Prostate gland (tissue), 2 donors: ENCODE measurements around the gene TSPAN7. TPM values are rescaled to one million over a fixed set of nuclear protein-coding genes. Genes with fewer than 3 reads are reported as not detected.

Source experiments
- DNase-seq: peaks from one replicate; pipeline ENCODE4 v3.0.0-alpha.2; 2019; ENCODE audit warnings: low spot score
- H3K27ac ChIP-seq, 2 donors: fragments of 200-600 bp; sonication (generic); 2 replicates each; pipeline ENCODE4 v1.5.1; 2017 to 2019
- H3K27me3 ChIP-seq: fragments of 200-600 bp; sonication (generic); replicated peaks from 2 replicates; pipeline ENCODE4 v1.5.1; 2019; ENCODE audit not compliant: insufficient read depth
- H3K36me3 ChIP-seq, 2 donors: fragments of 200-600 bp; sonication (generic); 1 replicate in 1 of 2; 2 replicates in 1 of 2; pipeline versions ENCODE4 v1.5.1 to v1.8.1; 2017 to 2019
- H3K4me1 ChIP-seq: fragments of 200-600 bp; sonication (generic); replicated peaks from 2 replicates; pipeline ENCODE4 v1.5.1; 2019
- H3K4me3 ChIP-seq, 2 donors: fragments of 200-600 bp; sonication (generic); 2 replicates each; pipeline ENCODE4 v1.5.1; 2017 to 2019
- H3K9me3 ChIP-seq: fragments of 200-600 bp; sonication (generic); 2 replicates; pipeline ENCODE4 v1.5.1; 2017
- POLR2A ChIP-seq: fragments of 450-650 bp; IDR thresholded peaks from one replicate; pipeline ENCODE4 v1.6.1; 2016; ENCODE audit warnings: antibody characterized with exemption, mild to moderate bottlenecking
- POLR2AphosphoS5 ChIP-seq: sonication (generic); formaldehyde crosslinking; IDR thresholded peaks from one replicate; pipeline ENCODE4 v1.6.1; 2017; ENCODE audit warnings: antibody characterized with exemption
- WGBS: methylation state at CpG from one replicate; pipeline ENCODE4 v1.1.5; 2018; 5-methylcytosine and 5-hydroxymethylcytosine counted together
- intact Hi-C: fragments of 100-400 bp; cut with DNase I; formaldehyde crosslinking; loops from one replicate; pipeline ENCODE4 v1.14.2; 2022
- total RNA-seq, 2 donors: library from RNA; depleted of rRNA; stranded (reverse); fragments of >200 nt; gene quantifications; one replicate each; pipeline ENCODE4 v1.1.0, GENCODE V29; 2016
- TF ChIP-seq, protein P1 (sequence below), 4 experiments: fragments of 200-600 bp in 2 of 4; fragments of 450-650 bp in 2 of 4; sonication (generic) in 2 of 4; IDR thresholded peaks; 1 replicate in 3 of 4; 2 replicates in 1 of 4; pipeline ENCODE4 v1.5.1; 2016 to 2019; ENCODE audit warnings: antibody characterized with exemption in 4 of 4, mild to moderate bottlenecking in 2 of 4, moderate library complexity in 2 of 4

The TSPAN7 gene
- total RNA-seq, 2 donors from 2014 or later: 11.4 to 16.4 TPM

DNA sequence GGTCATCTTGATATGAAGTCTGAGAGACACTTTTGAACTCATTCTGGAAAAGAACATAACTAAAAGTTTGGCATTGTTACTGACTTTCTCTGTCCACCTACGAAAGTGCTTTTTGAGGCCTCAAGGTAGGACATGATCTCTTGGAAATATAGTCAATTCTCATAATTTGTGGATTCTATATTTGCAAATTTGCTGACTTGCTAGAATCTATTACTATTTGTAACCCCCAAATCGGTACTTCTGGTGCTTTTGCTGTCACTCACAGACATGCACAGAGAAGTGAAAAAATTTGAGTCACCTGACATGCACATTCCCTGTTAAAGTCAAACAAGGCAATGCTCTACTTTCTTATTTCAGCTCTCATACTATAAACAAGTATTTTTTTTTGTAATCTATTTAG is 35.6 kb downstream of the TSPAN7 start:
- H3K9me3 ChIP-seq: no peaks in the 10 kb centered on the region
- no peaks in the 10 kb centered on the region for H3K27me3 ChIP-seq
- H3K4me1 ChIP-seq: no peaks in the 10 kb centered on the region
- no peak overlapping the region for H3K4me3 ChIP-seq
- no peaks in the 10 kb centered on the region for H3K36me3 ChIP-seq
- no peak for DNase-seq
- H3K27ac ChIP-seq: no peak overlapping the region
- TF ChIP-seq, protein P1, sequence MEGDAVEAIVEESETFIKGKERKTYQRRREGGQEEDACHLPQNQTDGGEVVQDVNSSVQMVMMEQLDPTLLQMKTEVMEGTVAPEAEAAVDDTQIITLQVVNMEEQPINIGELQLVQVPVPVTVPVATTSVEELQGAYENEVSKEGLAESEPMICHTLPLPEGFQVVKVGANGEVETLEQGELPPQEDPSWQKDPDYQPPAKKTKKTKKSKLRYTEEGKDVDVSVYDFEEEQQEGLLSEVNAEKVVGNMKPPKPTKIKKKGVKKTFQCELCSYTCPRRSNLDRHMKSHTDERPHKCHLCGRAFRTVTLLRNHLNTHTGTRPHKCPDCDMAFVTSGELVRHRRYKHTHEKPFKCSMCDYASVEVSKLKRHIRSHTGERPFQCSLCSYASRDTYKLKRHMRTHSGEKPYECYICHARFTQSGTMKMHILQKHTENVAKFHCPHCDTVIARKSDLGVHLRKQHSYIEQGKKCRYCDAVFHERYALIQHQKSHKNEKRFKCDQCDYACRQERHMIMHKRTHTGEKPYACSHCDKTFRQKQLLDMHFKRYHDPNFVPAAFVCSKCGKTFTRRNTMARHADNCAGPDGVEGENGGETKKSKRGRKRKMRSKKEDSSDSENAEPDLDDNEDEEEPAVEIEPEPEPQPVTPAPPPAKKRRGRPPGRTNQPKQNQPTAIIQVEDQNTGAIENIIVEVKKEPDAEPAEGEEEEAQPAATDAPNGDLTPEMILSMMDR (IDR thresholded peaks at IDR 0.05): no peak
- TF ChIP-seq POLR2A: no peak
- no peak for TF ChIP-seq POLR2AphosphoS5
- 70% methylated on average over 2 of the region's 2 CpGs for WGBS
- intact Hi-C loops: no loop called here

DNA sequence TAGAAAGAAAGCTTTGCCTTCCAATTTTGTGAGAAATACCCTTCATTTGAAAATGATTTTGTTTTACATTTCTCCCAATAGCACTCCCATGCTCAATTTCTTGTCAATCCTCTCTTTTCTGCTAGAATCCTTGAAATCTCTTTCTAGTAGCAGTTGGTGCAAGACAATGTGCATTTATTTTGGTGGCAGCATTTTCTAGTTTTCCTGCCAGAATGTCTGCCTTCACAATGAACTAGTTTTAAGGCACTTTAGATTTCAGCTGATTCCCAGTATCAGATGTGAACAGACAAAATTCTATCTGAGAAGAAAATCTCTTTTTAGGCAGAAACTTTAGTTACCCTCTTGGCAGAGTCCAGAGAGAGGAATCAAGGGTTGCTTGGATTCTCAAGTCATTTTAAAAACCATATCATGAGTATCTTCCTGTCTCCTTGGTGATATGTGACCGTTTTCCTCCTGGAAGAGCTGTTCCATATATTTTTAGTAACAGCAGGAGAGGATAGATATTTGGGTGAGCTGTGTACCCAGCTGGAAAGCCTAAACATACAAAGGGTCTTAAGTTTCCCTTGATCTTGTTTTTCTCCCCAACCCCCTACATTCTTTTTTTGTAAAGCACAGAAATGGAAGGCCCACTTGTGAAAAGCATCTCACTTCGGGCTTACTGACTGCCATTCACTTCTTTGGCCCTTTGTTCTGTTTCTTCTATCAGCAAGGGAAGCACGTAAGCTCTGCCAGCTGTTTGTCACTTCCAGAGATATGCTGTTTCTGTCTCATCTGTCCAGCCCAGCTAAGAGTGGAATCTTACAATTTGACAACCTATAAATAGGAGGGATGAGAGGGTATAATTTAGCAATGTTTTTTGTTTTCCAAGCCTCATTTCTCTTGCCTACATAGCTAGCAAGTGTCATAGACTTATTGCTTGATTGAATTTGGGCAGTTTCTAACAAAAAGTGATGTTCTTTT is 38.7 kb downstream of the TSPAN7 start:
- Histone ChIP-seq H3K4me1 (no peaks in the 10 kb centered on the region), H3K27ac (no peak overlapping the region), H3K27me3 (no peaks in the 10 kb centered on the region), H3K4me3 (no peak overlapping the region), H3K9me3 (no peaks in the 10 kb centered on the region), H3K36me3 (no peaks in the 10 kb centered on the region)
- WGBS: 31% methylated on average over 3 of the region's 3 CpGs
- TF ChIP-seq POLR2AphosphoS5 (no peak), POLR2A (no peak)
- TF ChIP-seq, protein P1 (IDR thresholded peaks at IDR 0.05): no peak
- DNase-seq: no peak
- intact Hi-C loops: no loop called here

DNA sequence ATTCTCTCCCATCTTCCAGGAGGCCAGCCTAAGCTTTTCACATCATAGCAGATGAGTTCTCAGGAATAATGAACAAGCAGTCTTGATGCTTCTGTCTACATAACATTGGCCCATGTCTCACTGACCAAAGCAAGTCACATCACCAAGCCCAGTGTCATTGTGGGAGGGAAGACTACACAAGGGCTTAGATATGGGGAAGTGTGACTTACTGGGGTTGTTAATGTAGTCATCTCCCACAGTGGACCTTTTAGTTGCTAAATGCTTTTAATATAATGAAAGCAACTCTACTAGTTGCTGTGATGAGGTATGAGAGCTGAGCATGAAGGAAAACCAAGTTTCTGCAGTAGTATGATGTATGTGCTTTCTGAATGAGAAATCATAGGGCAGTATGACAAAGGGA is 40.5 kb downstream of the TSPAN7 start:
- H3K36me3 ChIP-seq: no peaks in the 10 kb centered on the region
- intact Hi-C loops: no loop called here
- no peaks in the 10 kb centered on the region for H3K9me3 ChIP-seq
- no peak overlapping the region for H3K4me3 ChIP-seq
- no peak for DNase-seq
- H3K27me3 ChIP-seq: no peaks in the 10 kb centered on the region
- no peak for TF ChIP-seq POLR2A
- TF ChIP-seq, protein P1 (IDR thresholded peaks at IDR 0.05): no peak
- no peak for TF ChIP-seq POLR2AphosphoS5
- no peak overlapping the region for H3K27ac ChIP-seq
- H3K4me1 ChIP-seq: no peaks in the 10 kb centered on the region

DNA sequence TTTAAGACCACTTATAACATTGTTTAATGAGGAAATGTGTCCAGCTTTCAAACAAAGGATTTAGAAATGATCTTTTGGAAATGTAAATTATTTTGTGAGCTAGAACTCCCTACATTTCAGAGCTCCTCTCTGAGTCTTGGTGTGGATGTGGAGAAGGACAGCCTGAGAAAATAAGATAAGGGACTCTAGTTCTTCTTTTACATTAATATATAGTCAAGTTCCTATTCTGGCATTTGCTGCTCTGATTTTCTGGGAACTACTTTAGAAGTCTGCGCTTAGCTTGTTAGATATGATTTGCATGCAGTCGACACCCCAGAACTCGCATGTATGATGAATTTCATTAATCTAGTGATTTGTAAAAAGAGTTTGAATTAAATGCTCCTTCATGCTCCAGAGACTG is 45.5 kb downstream of the TSPAN7 start:
- Histone ChIP-seq H3K4me1 (no peaks in the 10 kb centered on the region), H3K36me3 (no peaks in the 10 kb centered on the region), H3K4me3 (no peak overlapping the region), H3K27me3 (no peaks in the 10 kb centered on the region), H3K9me3 (no peaks in the 10 kb centered on the region), H3K27ac (no peak overlapping the region)
- DNase-seq: no peak
- intact Hi-C loops: no loop called here
- 87% methylated on average over 3 of the region's 3 CpGs for WGBS
- TF ChIP-seq, protein P1 (IDR thresholded peaks at IDR 0.05): no peak
- TF ChIP-seq POLR2A (no peak), POLR2AphosphoS5 (no peak)

DNA sequence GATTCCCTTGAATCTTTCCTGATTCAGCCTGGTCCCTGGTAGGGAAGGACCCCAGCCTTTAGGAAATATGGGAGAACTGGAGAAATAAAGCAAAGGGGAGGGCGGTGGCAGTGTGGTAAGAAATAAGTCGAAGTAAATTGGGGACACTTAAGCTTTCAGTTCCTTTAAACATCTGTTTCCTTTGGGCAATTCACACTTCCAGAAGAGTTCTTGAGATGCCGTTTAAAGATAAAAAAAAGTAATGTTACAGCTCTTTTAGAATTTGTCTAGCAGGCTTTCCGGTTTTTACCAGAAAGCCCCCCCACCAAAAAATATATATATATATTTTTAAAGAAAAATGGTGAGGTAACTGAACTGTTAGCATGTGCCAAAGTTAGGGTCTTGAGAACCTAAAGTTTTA is 46.6 kb downstream of the TSPAN7 start:
- H3K9me3 ChIP-seq: no peaks in the 10 kb centered on the region
- TF ChIP-seq, protein P1 (IDR thresholded peaks at IDR 0.05): no peak
- TF ChIP-seq POLR2AphosphoS5 (no peak), POLR2A (no peak)
- WGBS: 59% methylated on average over 4 of the region's 4 CpGs
- no peak for DNase-seq
- H3K27ac ChIP-seq: no peak overlapping the region
- intact Hi-C loops: no loop called here
- H3K4me3 ChIP-seq: no peak overlapping the region
- no peaks in the 10 kb centered on the region for H3K27me3 ChIP-seq
- H3K4me1 ChIP-seq: no peaks in the 10 kb centered on the region
- no peaks in the 10 kb centered on the region for H3K36me3 ChIP-seq
